Breast epithelium (tissue), 3 donors: Measurements from ENCODE around the gene SH3GL3.

Experiments
- CTCF ChIP-seq, 3 donors: fragments of 450-650 bp; IDR thresholded peaks; one replicate each; pipeline ENCODE4 v1.5.1; 2016 to 2017; ENCODE audit warnings: antibody characterized with exemption in 3 of 3, mild to moderate bottlenecking in 3 of 3, moderate library complexity in 3 of 3
- POLR2A ChIP-seq: fragments of 450-650 bp; IDR thresholded peaks from one replicate; pipeline ENCODE4 v1.6.1; 2016; ENCODE audit warnings: antibody characterized with exemption, mild to moderate bottlenecking, moderate library complexity
- POLR2AphosphoS5 ChIP-seq, 3 donors: sonication (generic); formaldehyde crosslinking; IDR thresholded peaks; one replicate each; pipeline ENCODE4 v1.6.1; 2017; ENCODE audit warnings: antibody characterized with exemption in 3 of 3

GRCh38 chr15:83510001-83510400 lies 62.9 kb downstream of the SH3GL3 start:
- TF ChIP-seq POLR2A = no peak
- TF ChIP-seq CTCF (IDR thresholded peaks at IDR 0.05) = no peak
- no peak for TF ChIP-seq POLR2AphosphoS5 (IDR thresholded peaks at IDR 0.05)
